HepG2 (cell line): ENCODE data around the gene HDGFL2. TPM values are rescaled to one million over a fixed set of nuclear protein-coding genes. Genes with fewer than 3 reads are reported as not detected.

Experiments used
- ATAC-seq: fragments of 200-7000 bp; cut with Tn5 transposase; 3 replicates; pipeline ENCODE4 v1.9.1; 2020; ENCODE audit warnings: mild to moderate bottlenecking, moderate library complexity
- BruUV-seq: library from RNA; stranded (reverse); fragments of 400-500 nt; replicated peaks from 2 replicates; lab custom pipeline; 2021; lab: Mats Ljungman, UMichigan
- CTCF ChIA-PET: fragments of 300-600 bp; formaldehyde crosslinking; extraction: SDS; loops from one replicate; lab custom pipeline; 2021; ENCODE audit warnings: low total read pairs, inconsistent platforms, low intra/inter-chr PET ratio; lab: Yijun Ruan, JAX
- POLR2A ChIA-PET: fragments of 350-600 bp; sonication (Branson Sonifier 250); formaldehyde crosslinking; loops from one replicate; lab custom pipeline; 2020; ENCODE audit warnings: antibody characterized with exemption, inconsistent platforms; lab: Yijun Ruan, JAX
- DNase-seq: peaks from one replicate; pipeline ENCODE4 v3.0.0-alpha.2; 2015; ENCODE audit warnings: low spot score
- FAIRE-seq: peaks from 3 replicates; lab custom pipeline; 2011; peaks lifted over from hg19 to GRCh38; lab: Jason Lieb, UNC
- H2AFZ ChIP-seq: one replicate; pipeline ENCODE4 v1.6.1; 2011; ENCODE audit warnings: low read length, inconsistent platforms
- H3K27ac ChIP-seq: fragments of 300-600 bp; 3 replicates; pipeline ENCODE4 v1.8.0; 2011; ENCODE audit warnings: mixed run types, mild to moderate bottlenecking, mixed read lengths, low read length, inconsistent platforms; ENCODE audit not compliant: insufficient read depth; ENCODE audit errors: extremely low read length
- H3K27me3 ChIP-seq, 2 experiments: fragments of 200-600 bp in 1 of 2; 2 replicates in 1 of 2; 3 replicates in 1 of 2; pipeline versions ENCODE4 v1.6.0 to v1.8.0; 2011; ENCODE audit warnings: low read length in 2 of 2, mild to moderate bottlenecking in 2 of 2, moderate library complexity in 2 of 2, inconsistent platforms in 1 of 2; ENCODE audit not compliant: insufficient read depth in 2 of 2, control insufficient read depth in 1 of 2
- H3K36me3 ChIP-seq, 2 experiments: fragments of 200-600 bp in 1 of 2; replicated peaks in 1 of 2; 2 replicates in 1 of 2; 3 replicates in 1 of 2; pipeline versions ENCODE4 v1.5.1 to v1.8.0; 2011; ENCODE audit warnings: low read length in 2 of 2, inconsistent platforms in 1 of 2; ENCODE audit not compliant: insufficient read depth in 2 of 2, control insufficient read depth in 1 of 2
- H3K4me1 ChIP-seq: 2 replicates; pipeline ENCODE4 v1.5.1; 2012; ENCODE audit warnings: low read length, inconsistent platforms; ENCODE audit not compliant: insufficient read depth
- H3K4me2 ChIP-seq: 2 replicates; pipeline ENCODE4 v1.6.0; 2011; ENCODE audit warnings: low read depth, low read length, inconsistent platforms
- H3K4me3 ChIP-seq, 3 experiments: fragments of 200-600 bp in 1 of 3; sonication (generic), shearing (Covaris generic) in 1 of 3; replicated peaks in 1 of 3; 2 replicates each; pipeline ENCODE4 v1.5.1; 2011 to 2016; ENCODE audit warnings: low read length in 3 of 3, inconsistent platforms in 2 of 3, low read depth in 2 of 3, mild to moderate bottlenecking in 2 of 3, control low read depth in 1 of 3, mixed read lengths in 1 of 3; ENCODE audit not compliant: insufficient read depth in 1 of 3
- H3K79me2 ChIP-seq: one replicate; pipeline ENCODE4 v1.6.1; 2011; ENCODE audit warnings: low read length, inconsistent platforms; ENCODE audit not compliant: insufficient read depth
- H3K9ac ChIP-seq: 2 replicates; pipeline ENCODE4 v1.6.0; 2011; ENCODE audit warnings: mild to moderate bottlenecking, low read depth, low read length, inconsistent platforms; ENCODE audit not compliant: insufficient read depth
- H3K9me3 ChIP-seq: 2 replicates; pipeline ENCODE4 v1.5.1; 2012; ENCODE audit warnings: mild to moderate bottlenecking, low read length
- H4K20me1 ChIP-seq: 2 replicates; pipeline ENCODE4 v1.6.0; 2011; ENCODE audit warnings: inconsistent platforms, mild to moderate bottlenecking, low read length, moderate library complexity; ENCODE audit not compliant: insufficient read depth
- ASH2L ChIP-seq: fragments of 300-600, 200-600 bp; sonication (generic); IDR thresholded peaks from 2 replicates; pipeline ENCODE4 v1.7.0; 2017; ENCODE audit warnings: low read depth, mild to moderate bottlenecking, moderate library complexity, mixed read lengths, low read length; ENCODE audit not compliant: insufficient read length
- FLYWCH1 ChIP-seq: sonication (generic); formaldehyde crosslinking; IDR thresholded peaks from 2 replicates; pipeline ENCODE4 v1.8.1; 2023; ENCODE audit warnings: mild to moderate bottlenecking, missing genetic modification reagents
- HDAC2 ChIP-seq: sonication (generic); formaldehyde crosslinking; IDR thresholded peaks from 2 replicates; pipeline ENCODE4 v1.4.0; 2020; ENCODE audit warnings: missing genetic modification reagents
- PLRG1 ChIP-seq: fragments of 450-650 bp; conservative IDR thresholded peaks from 2 replicates; pipeline ENCODE4 v1.6.1; 2016
- RFXANK ChIP-seq: IDR thresholded peaks from 2 replicates; pipeline ENCODE4 v1.6.1; 2016
- SIX4 ChIP-seq: sonication (generic); formaldehyde crosslinking; IDR thresholded peaks from 2 replicates; pipeline ENCODE4 v1.4.0; 2020; ENCODE audit warnings: missing genetic modification reagents
- SP4 ChIP-seq: sonication (generic); formaldehyde crosslinking; IDR thresholded peaks from 2 replicates; pipeline ENCODE4 v1.8.1; 2023; ENCODE audit warnings: mild to moderate bottlenecking, missing genetic modification reagents
- ZFAT ChIP-seq: sonication (generic); formaldehyde crosslinking; conservative IDR thresholded peaks from 2 replicates; pipeline ENCODE4 v1.8.1; 2023; ENCODE audit warnings: missing genetic modification reagents, inconsistent platforms
- ZKSCAN8 ChIP-seq: IDR thresholded peaks from 2 replicates; pipeline ENCODE4 v1.6.1; 2016; ENCODE audit warnings: borderline replicate concordance, missing genetic modification reagents, missing compliant biosample characterization
- ZNF891 ChIP-seq: sonication (generic); formaldehyde crosslinking; IDR thresholded peaks from 2 replicates; pipeline ENCODE4 v1.5.0; 2020; ENCODE audit warnings: mild to moderate bottlenecking, missing genetic modification reagents
- ZSCAN31 ChIP-seq: sonication (generic); formaldehyde crosslinking; IDR thresholded peaks from 2 replicates; pipeline ENCODE4 v1.5.0; 2020; ENCODE audit warnings: low read depth, mild to moderate bottlenecking, missing genetic modification reagents
- WGBS: methylation state at CpG from one replicate; pipeline ENCODE4 v1.1.6; 2017; ENCODE audit warnings: low lambda C conversion rate; 5-methylcytosine and 5-hydroxymethylcytosine counted together
- in situ Hi-C: cut with HindIII; loops from 2 replicates; pipeline ENCODE4 v1.10.0; 2017; ENCODE audit warnings: low pct_unique_long_range_greater_than_20kb; ENCODE audit not compliant: extremely low pct_ligation_motif_present
- intact Hi-C: fragments of 100-400 bp; cut with micrococcal nuclease; formaldehyde crosslinking; loops from one replicate; pipeline ENCODE4 v1.10.0; 2022; ENCODE audit not compliant: unreplicated experiment
- polyA plus RNA-seq, 8 experiments: library from polyadenylated mRNA; depleted of rRNA in 3 of 8; stranded (reverse) in 7 of 8; unstranded in 1 of 8; fragments of >200 nt; fragmentation: Illumina TruSeq in 4 of 8; extraction: Trizol in 4 of 8; gene quantifications; 2 replicates each; pipeline versions ENCODE4 v1.2.1 to v1.2.3, GENCODE V29; 2011 to 2016; ENCODE audit warnings: low read depth in 4 of 8, missing spikeins in 1 of 8, mixed read lengths in 1 of 8; ENCODE audit not compliant: insufficient read depth in 1 of 8
- total RNA-seq, 5 experiments: library from RNA; depleted of rRNA; stranded (reverse); fragments of >200 nt; fragmentation: Illumina TruSeq; extraction: Trizol; gene quantifications; 2 replicates each; pipeline ENCODE4 v1.2.3, GENCODE V29; 2016; ENCODE audit warnings: low read depth in 1 of 5
- TF ChIP-seq, protein P1 (sequence below): sonication (generic); formaldehyde crosslinking; IDR thresholded peaks from 2 replicates; pipeline ENCODE4 v1.8.1; 2023; ENCODE audit warnings: missing genetic modification reagents, mild to moderate bottlenecking, borderline replicate concordance
- TF ChIP-seq, protein P2 (sequence below): sonication (generic); formaldehyde crosslinking; conservative IDR thresholded peaks from 2 replicates; pipeline ENCODE4 v1.8.0; 2022; ENCODE audit warnings: missing genetic modification reagents
- TF ChIP-seq, protein P3 (sequence below): sonication (generic); formaldehyde crosslinking; IDR thresholded peaks from 2 replicates; pipeline ENCODE4 v1.8.1; 2023; ENCODE audit warnings: mild to moderate bottlenecking, inconsistent platforms, moderate library complexity, missing genetic modification reagents, borderline replicate concordance
- TF ChIP-seq, protein P4 (sequence below): sonication (generic); formaldehyde crosslinking; IDR thresholded peaks from 2 replicates; pipeline ENCODE4 v1.8.0; 2023; ENCODE audit warnings: mild to moderate bottlenecking, missing genetic modification reagents
- TF ChIP-seq, protein P5 (sequence below): sonication (generic); formaldehyde crosslinking; IDR thresholded peaks from 2 replicates; pipeline ENCODE4 v1.9.0; 2021; ENCODE audit warnings: missing genetic modification reagents, borderline replicate concordance

Gene HDGFL2
- total and polyA plus RNA-seq, 2 of the 13 experiments (the other 11 are each of a cell fraction or from before 2014, with no cell fraction given), result 20.0 to 51.1 TPM

DNA sequence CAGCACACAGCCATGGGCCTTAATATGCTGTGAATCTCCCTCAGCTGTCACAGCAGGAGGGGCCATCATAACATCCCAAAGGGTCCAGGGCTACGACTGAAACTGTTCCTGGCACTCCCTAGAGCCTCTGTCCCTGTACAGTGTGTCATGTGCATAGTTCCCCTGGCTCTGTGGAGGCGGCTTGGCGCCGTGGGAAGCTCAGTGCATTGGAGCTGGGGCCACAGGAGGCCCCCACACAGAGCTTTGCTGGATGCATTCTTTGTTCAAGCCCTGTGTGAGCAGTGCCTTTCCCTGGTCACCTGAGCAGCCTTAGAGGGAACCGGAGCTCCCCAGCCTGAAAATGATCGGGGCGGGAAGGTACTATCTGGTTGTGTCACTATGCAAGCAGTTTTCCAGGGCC lies 35.9 kb upstream of the HDGFL2 start (continued):
- TF ChIP-seq, protein P1, sequence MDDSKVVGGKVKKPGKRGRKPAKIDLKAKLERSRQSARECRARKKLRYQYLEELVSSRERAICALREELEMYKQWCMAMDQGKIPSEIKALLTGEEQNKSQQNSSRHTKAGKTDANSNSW, result no peak
- TF ChIP-seq ZNF891 (CRISPR knock-in tag), result no peak
- TF ChIP-seq, protein P2, sequence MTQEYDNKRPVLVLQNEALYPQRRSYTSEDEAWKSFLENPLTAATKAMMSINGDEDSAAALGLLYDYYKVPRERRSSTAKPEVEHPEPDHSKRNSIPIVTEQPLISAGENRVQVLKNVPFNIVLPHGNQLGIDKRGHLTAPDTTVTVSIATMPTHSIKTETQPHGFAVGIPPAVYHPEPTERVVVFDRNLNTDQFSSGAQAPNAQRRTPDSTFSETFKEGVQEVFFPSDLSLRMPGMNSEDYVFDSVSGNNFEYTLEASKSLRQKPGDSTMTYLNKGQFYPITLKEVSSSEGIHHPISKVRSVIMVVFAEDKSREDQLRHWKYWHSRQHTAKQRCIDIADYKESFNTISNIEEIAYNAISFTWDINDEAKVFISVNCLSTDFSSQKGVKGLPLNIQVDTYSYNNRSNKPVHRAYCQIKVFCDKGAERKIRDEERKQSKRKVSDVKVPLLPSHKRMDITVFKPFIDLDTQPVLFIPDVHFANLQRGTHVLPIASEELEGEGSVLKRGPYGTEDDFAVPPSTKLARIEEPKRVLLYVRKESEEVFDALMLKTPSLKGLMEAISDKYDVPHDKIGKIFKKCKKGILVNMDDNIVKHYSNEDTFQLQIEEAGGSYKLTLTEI (CRISPR knock-in tag), result no peak
- TF ChIP-seq HDAC2 (CRISPR knock-in tag), result no peak

DNA sequence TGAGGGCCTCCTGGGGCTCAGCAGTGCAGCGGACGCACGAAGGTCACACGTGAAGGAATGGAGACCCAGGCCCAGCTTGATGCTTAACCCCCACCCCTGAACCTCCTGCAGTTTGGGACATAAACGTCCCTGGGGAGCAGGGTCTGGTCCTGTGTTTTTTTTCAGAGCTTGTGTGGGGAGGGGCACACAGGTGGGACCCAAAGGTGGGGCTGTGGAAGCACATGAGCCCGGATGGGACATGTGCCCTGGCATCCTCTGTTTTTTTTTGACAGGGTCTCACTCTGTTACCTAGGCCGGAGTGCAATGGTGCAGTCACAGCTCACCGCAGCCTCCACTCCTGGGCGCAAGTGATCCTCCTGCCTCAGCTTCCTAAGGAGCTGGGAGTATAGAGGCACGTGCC lies 35.0 kb upstream of the HDGFL2 start:
- CTCF ChIA-PET, result no interaction called here
- Histone ChIP-seq H3K27me3 (no peaks in the 10 kb centered on the region), H3K4me1 (no peaks in the 10 kb centered on the region), H4K20me1 (no peaks in the 10 kb centered on the region), H3K79me2 (no peaks in the 10 kb centered on the region), H2AFZ (no peak overlapping the region), H3K9ac (no peak overlapping the region), H3K27ac (no peak overlapping the region), H3K4me2 (no peak overlapping the region), H3K4me3 (no peak overlapping the region), H3K36me3 (peaks cover 12 to 53% of the 10 kb centered on the region in 2 experiments; a peak in 4 of 5 replicates), H3K9me3 (no peaks in the 10 kb centered on the region)
- no TSS peak for BruUV-seq
- in situ Hi-C loops, result no loop called here
- POLR2A ChIA-PET, result no interaction called here
- intact Hi-C loops, result no loop called here
- DNase-seq (no peak), FAIRE-seq (no peak), ATAC-seq (no peak)
- 96% methylated on average over 9 of the region's 10 CpGs for WGBS
- TF ChIP-seq ZFAT, result no peak
- no peak for TF ChIP-seq ASH2L
- TF ChIP-seq, protein P3, sequence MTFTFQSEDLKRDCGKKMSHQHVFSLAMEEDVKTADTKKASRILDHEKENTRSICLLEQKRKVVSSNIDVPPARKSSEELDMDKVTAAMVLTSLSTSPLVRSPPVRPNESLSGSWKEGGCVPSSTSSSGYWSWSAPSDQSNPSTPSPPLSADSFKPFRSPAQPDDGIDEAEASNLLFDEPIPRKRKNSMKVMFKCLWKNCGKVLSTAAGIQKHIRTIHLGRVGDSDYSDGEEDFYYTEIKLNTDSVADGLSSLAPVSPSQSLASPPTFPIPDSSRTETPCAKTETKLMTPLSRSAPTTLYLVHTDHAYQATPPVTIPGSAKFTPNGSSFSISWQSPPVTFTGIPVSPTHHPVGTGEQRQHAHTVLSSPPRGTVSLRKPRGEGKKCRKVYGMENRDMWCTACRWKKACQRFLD, result no peak
- TF ChIP-seq, protein P4, sequence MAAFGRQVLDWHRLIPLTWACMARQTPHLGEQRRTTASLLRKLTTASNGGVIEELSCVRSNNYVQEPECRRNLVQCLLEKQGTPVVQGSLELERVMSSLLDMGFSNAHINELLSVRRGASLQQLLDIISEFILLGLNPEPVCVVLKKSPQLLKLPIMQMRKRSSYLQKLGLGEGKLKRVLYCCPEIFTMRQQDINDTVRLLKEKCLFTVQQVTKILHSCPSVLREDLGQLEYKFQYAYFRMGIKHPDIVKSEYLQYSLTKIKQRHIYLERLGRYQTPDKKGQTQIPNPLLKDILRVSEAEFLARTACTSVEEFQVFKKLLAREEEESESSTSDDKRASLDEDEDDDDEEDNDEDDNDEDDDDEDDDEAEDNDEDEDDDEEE, result no peak
- no peak for TF ChIP-seq ZKSCAN8 (CRISPR knock-in tag)
- TF ChIP-seq, protein P5, sequence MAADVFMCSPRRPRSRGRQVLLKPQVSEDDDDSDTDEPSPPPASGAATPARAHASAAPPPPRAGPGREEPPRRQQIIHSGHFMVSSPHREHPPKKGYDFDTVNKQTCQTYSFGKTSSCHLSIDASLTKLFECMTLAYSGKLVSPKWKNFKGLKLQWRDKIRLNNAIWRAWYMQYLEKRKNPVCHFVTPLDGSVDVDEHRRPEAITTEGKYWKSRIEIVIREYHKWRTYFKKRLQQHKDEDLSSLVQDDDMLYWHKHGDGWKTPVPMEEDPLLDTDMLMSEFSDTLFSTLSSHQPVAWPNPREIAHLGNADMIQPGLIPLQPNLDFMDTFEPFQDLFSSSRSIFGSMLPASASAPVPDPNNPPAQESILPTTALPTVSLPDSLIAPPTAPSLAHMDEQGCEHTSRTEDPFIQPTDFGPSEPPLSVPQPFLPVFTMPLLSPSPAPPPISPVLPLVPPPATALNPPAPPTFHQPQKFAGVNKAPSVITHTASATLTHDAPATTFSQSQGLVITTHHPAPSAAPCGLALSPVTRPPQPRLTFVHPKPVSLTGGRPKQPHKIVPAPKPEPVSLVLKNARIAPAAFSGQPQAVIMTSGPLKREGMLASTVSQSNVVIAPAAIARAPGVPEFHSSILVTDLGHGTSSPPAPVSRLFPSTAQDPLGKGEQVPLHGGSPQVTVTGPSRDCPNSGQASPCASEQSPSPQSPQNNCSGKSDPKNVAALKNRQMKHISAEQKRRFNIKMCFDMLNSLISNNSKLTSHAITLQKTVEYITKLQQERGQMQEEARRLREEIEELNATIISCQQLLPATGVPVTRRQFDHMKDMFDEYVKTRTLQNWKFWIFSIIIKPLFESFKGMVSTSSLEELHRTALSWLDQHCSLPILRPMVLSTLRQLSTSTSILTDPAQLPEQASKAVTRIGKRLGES (CRISPR knock-in tag), result no peak
- TF ChIP-seq FLYWCH1, result no peak
- no peak for TF ChIP-seq SP4 (CRISPR knock-in tag)
- no peak for TF ChIP-seq RFXANK (CRISPR knock-in tag)
- no peak for TF ChIP-seq SIX4 (CRISPR knock-in tag)
- TF ChIP-seq ZSCAN31 (CRISPR knock-in tag), result no peak
- no peak for TF ChIP-seq PLRG1
